Naive thymus-derived CD8-positive, alpha-beta T cell (primary cell): ENCODE measurements around the gene DGAT2L6. TPM values are rescaled to one million over a fixed set of nuclear protein-coding genes. Genes with fewer than 3 reads are reported as not detected.

ENCODE experiments used
- ATAC-seq, 2 donors: fragments of 150-1000 bp; cut with Tn5 transposase in 1 of 2; sonication (Bioruptor Pico), chemical (Tn5 transposase) in 1 of 2; 1 replicate in 1 of 2; 2 replicates in 1 of 2; pipeline ENCODE4 v1.10.0; 2021; ENCODE audit warnings: mild to moderate bottlenecking in 2 of 2, moderate library complexity in 2 of 2
- POLR2A ChIA-PET: fragments of 350-600 bp; sonication (Branson Sonifier 250); formaldehyde crosslinking; loops from one replicate; lab custom pipeline; 2021; ENCODE audit warnings: antibody characterized with exemption; lab: Charles Lee
- DNase-seq, 10 donors: peaks; one replicate each; pipeline versions ENCODE4 v3.0.0 to v3.0.0-alpha.2; 2020 to 2022
- H3K27ac Mint-ChIP-seq, 10 donors: one replicate each; pipeline ENCODE4 v1.8.0; 2020 to 2022; ENCODE audit warnings: mild to moderate bottlenecking in 10 of 10, mixed read lengths in 10 of 10, moderate library complexity in 4 of 10, inconsistent platforms in 1 of 10
- H3K27me3 Mint-ChIP-seq, 5 donors: one replicate each; pipeline ENCODE4 v1.8.0; 2021 to 2022; ENCODE audit warnings: mixed read lengths in 5 of 5
- H3K36me3 Mint-ChIP-seq, 3 donors: one replicate each; pipeline ENCODE4 v1.8.0; 2020 to 2022; ENCODE audit warnings: mixed read lengths in 3 of 3, mild to moderate bottlenecking in 2 of 3, inconsistent platforms in 1 of 3
- H3K4me1 Mint-ChIP-seq, 4 donors: one replicate each; pipeline ENCODE4 v1.8.0; 2021 to 2022; ENCODE audit warnings: mixed read lengths in 4 of 4
- H3K4me3 Mint-ChIP-seq, 10 donors: one replicate each; pipeline ENCODE4 v1.8.0; 2020 to 2022; ENCODE audit warnings: mild to moderate bottlenecking in 10 of 10, mixed read lengths in 10 of 10, moderate library complexity in 6 of 10, inconsistent platforms in 1 of 10
- H3K9me3 Mint-ChIP-seq, 9 donors: one replicate each; pipeline ENCODE4 v1.8.0; 2020 to 2022; ENCODE audit warnings: mixed read lengths in 9 of 9, mild to moderate bottlenecking in 3 of 9, inconsistent platforms in 1 of 9, moderate library complexity in 1 of 9
- polyA plus RNA-seq, 3 donors: library from polyadenylated mRNA; unstranded; fragments of 300-500 nt; fragmentation: Illumina TruSeq; gene quantifications; one replicate each; pipeline ENCODE4 v1.2.3, GENCODE V29; 2021
- total RNA-seq, 8 experiments: library from RNA in 2 of 8; stranded (reverse) in 2 of 8; gene quantifications; one replicate each; pipeline ENCODE4 v1.2.3 and lab custom pipeline; 2021 to 2026

DGAT2L6 gene
- total RNA-seq (not detected), polyA plus RNA-seq (not detected), total RNA-seq (lab: John Stamatoyannopoulos, UW) (0 to 0.13 (median 0) reads per million in 6 experiments)

DNA sequence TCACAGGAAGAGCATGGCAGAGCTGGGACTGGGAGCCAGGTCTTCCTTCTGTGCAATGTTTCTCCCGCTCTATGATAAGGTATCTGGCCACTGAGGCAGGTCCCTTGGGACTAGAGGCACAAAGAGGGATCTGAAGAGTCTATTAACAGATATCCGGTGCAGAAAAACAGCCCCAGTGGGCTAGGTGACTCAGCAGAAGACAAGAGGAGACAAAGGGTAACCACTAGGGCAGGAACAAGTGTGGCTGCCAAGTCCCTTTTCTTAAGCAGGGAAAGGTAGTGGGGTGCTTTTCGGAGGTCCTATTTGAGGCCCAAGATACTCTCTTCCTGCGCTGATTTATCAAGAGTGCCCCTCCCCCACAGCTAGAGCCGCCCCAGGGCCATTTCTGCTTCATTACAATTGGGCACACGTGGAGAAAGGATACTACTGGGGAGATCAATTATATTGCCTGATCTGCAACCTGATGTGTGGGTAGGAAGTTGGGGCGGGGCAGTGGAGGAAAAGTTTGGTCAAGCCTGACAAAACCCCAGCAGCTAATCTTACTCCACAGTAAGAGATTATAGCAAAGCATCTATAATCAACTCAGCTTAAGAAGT, at the start of gene DGAT2L6:
Gene DGAT2L6 (plus strand): TSS at position 546 of the 596 bp plus-strand sequence. CDS start 100 bp downstream, outside the sequence.
- POLR2A ChIA-PET, result interaction anchor here (0.7 kb wide), 1 partner anchor 7 kb away, joined by 3 read pairs; no protein-coding TSS in a partner anchor
- Mint-ChIP-seq H3K9me3 (no peaks in the 10 kb centered on the region), H3K36me3 (no peaks in the 10 kb centered on the region), H3K27me3 (peaks cover 0 to 2% (median 0%) of the 10 kb centered on the region in 5 donors), H3K4me1 (peaks cover 0 to 6% (median under 1%) of the 10 kb centered on the region in 4 donors), H3K27ac (no peak within 1 kb of the TSS), H3K4me3 (no peak within 1 kb of the TSS)
- ATAC-seq (no peak), DNase-seq (no peak)

- POLR2A ChIA-PET, result no interaction called here
These were observed 49.2 kb upstream of the DGAT2L6 start for GRCh38 chrX:70128071-70128470.

DNA sequence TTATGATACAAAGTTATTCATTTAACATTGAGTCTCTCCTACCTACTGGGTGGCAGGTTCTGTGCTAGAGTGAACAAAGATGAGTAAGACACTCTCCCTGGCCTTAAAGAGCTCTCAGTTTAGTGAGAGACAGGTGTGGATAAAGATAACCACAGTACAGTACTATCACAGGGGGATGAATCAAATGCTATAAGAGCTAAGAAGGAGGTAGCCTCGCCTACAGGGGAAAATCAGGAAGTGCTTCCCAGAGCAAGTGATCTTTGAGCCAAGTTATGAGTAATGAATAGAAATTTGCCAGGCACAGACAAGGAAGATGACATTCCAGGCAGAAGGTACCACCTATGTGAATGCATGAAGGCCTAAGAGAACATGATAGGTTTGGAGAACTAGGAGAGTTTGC, 47.5 kb upstream of the DGAT2L6 start:
- DNase-seq, result no peak
- Mint-ChIP-seq H3K4me3 (no peak overlapping the region), H3K27me3 (no peaks in the 10 kb centered on the region), H3K36me3 (no peaks in the 10 kb centered on the region), H3K9me3 (no peaks in the 10 kb centered on the region), H3K4me1 (peaks cover 8 to 35% (median 27%) of the 10 kb centered on the region in 4 donors), H3K27ac (peak overlapping the region in 1 of 10 donors; percentile 11)
- POLR2A ChIA-PET, result no interaction called here
- no peak for ATAC-seq

More at GRCh38 chrX:70128071-70128470, 49.2 kb upstream of the DGAT2L6 start:
- Mint-ChIP-seq H3K4me1 (peaks cover 5 to 24% (median 17%) of the 10 kb centered on the region in 4 donors), H3K27me3 (peaks cover 0 to 3% (median 1%) of the 10 kb centered on the region in 5 donors), H3K4me3 (peak overlapping the region in 1 of 10 donors; percentile 16), H3K36me3 (no peaks in the 10 kb centered on the region), H3K27ac (peak overlapping the region in 3 of 10 donors; percentile 11 to 55 (median 50)), H3K9me3 (peaks cover 0 to 2% (median 0%) of the 10 kb centered on the region in 9 donors)
- DNase-seq, result no peak
- ATAC-seq, result no peak

GRCh38 chrX:70132224-70132623, 45.1 kb upstream of the DGAT2L6 start:
- H3K9me3 Mint-ChIP-seq, result no peaks in the 10 kb centered on the region
- peak overlapping the region; percentile 1 to 99 (median 48) for H3K27ac Mint-ChIP-seq
- DNase-seq (peak in 2 of 10 donors; percentile 10), ATAC-seq (no peak)
- no peaks in the 10 kb centered on the region for H3K27me3 Mint-ChIP-seq
- H3K4me1 Mint-ChIP-seq, result peaks cover 17 to 50% (median 40%) of the 10 kb centered on the region in 4 donors
- peaks cover 0 to 15% (median 0%) of the 10 kb centered on the region in 3 donors for H3K36me3 Mint-ChIP-seq
- POLR2A ChIA-PET, result no interaction called here
- peak overlapping the region; percentile 28 to 99 (median 53) for H3K4me3 Mint-ChIP-seq

DNA sequence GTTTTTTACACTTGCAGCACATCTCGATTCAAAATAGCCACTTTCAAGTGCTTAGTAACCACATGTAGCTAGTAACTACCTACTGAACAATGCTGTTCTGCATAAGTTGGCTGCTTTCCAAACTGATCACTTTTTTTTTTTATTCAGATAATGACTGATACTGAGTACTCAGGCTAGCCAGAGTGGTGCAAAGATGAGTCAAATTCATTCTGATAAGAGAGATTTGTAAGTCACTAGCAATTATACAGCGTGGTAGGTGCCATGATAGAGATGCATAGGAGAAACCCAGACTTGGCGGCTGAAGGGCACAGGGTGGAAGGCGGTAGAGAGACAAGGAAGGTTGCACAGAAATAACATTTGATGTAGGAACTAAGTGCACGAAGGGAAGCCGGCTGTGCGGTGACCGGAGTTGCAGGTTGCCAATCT, 44.4 kb upstream of the DGAT2L6 start:
- ATAC-seq (peak; percentile 13 to 39), DNase-seq (no peak)
- peaks cover 0 to 18% (median 0%) of the 10 kb centered on the region in 3 donors for H3K36me3 Mint-ChIP-seq
- peak overlapping the region; percentile 93 to 99 (median 98) for H3K4me3 Mint-ChIP-seq
- H3K4me1 Mint-ChIP-seq, result peaks cover 19 to 53% (median 43%) of the 10 kb centered on the region in 4 donors
- POLR2A ChIA-PET, result interaction anchor here (1.3 to 1.4 kb wide), 3 partner anchors 301 to 1304 kb away, joined by 4 to 9 read pairs (median 6); partner anchors contain the start of genes EFNB1 and TAF1
- H3K27ac Mint-ChIP-seq, result peak overlapping the region; percentile 95 to 100 (median 98)
- no peaks in the 10 kb centered on the region for H3K27me3 Mint-ChIP-seq
- H3K9me3 Mint-ChIP-seq, result no peaks in the 10 kb centered on the region

DNA sequence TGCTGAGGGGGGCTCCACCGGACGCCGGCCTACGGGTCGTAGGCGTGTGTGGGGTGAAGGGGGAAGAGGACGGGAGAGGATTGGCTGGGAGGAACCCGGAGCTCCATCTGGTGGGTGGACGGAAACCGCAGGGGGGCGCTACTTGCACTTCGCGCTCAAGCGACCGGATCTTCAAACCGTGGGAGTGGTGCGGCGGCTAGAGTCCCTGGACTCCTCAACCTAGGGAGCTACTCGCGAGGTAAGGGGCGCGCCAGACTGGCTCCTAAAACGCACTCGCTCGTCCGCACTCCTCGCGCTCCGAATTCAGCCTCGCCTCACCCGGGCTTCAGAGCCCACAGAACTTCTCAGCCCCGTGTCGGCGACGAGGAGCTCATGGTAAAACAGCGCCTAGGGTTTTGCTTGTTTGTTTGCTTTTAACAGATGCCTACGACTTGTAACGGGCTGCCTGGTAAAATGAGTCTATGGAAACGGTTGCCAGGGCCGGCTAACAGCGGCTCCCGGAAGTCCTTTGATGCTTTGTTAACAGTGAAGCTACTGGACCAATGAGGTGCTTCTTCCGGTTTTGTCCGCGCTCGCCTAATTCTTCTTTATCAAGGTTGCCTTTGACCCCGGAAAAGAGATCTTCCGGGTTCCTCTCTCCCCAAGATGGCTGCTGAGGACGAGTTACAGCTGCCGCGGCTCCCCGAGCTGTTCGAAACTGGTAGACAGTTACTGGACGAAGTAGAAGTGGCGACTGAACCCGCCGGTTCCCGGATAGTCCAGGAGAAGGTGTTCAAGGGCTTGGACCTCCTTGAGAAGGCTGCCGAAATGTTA, 43.8 kb upstream of the DGAT2L6 start, which contains the start of gene IGBP1:
Gene IGBP1 (plus strand): TSS at position 145 of the 813 bp plus-strand sequence. CDS start 501 bp downstream, at position 646.
- POLR2A ChIA-PET, result interaction anchor here (1.0 to 1.4 kb wide), 6 partner anchors 156 to 1305 kb away, joined by 3 to 9 read pairs (median 5); partner anchors contain the start of genes EFNB1, KIF4A, PDZD11 and TAF1
- Mint-ChIP-seq H3K4me3 (peak within 1 kb of the TSS; percentile 93 to 99 (median 98)), H3K27ac (peak within 1 kb of the TSS; percentile 95 to 100 (median 98)), H3K27me3 (no peaks in the 10 kb centered on the region), H3K36me3 (peaks cover 0 to 18% (median 0%) of the 10 kb centered on the region in 3 donors), H3K4me1 (peaks cover 19 to 49% (median 43%) of the 10 kb centered on the region in 4 donors), H3K9me3 (no peaks in the 10 kb centered on the region)
- DNase-seq (peak; percentile 57 to 91 (median 78)), ATAC-seq (peak; percentile 76 to 83)

DNA sequence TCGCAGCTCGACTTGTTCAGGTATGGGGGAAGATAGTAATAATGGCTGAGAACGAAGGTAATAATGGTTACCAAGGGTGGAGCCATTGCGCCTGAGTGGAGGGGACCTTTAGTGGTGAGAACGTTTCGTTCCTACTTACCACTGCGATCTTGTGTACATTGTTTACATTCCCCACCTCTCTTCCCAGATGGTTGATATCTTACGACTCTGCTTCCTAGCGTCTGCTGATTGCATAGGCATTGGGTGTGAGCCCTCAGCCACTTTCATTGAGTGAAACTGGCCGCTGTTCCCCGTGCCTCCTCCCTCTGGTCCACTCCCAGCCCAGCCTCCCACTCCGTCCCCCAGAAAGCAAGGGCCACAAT, 43.2 kb upstream of the DGAT2L6 start:
- ATAC-seq (peak; percentile 15 to 21), DNase-seq (peak in 1 of 10 donors; percentile 7)
- Mint-ChIP-seq H3K4me3 (peak overlapping the region; percentile 93 to 99 (median 98)), H3K27me3 (no peaks in the 10 kb centered on the region), H3K9me3 (no peaks in the 10 kb centered on the region), H3K4me1 (peaks cover 17 to 45% (median 40%) of the 10 kb centered on the region in 4 donors), H3K27ac (peak overlapping the region; percentile 95 to 100 (median 98)), H3K36me3 (peaks cover 0 to 22% (median 0%) of the 10 kb centered on the region in 3 donors)
- POLR2A ChIA-PET, result interaction anchor here (1.0 to 1.4 kb wide), 6 partner anchors 156 to 1305 kb away, joined by 3 to 9 read pairs (median 5); partner anchors contain the start of genes EFNB1, KIF4A, PDZD11 and TAF1

GRCh38 chrX:70138622-70139021, 38.7 kb upstream of the DGAT2L6 start:
- no peak overlapping the region for H3K4me3 Mint-ChIP-seq
- POLR2A ChIA-PET, result interaction anchor here (0.7 kb wide), 1 partner anchor 25 kb away, joined by 5 read pairs; no protein-coding TSS in a partner anchor
- H3K27me3 Mint-ChIP-seq, result no peaks in the 10 kb centered on the region
- no peak overlapping the region for H3K27ac Mint-ChIP-seq
- no peaks in the 10 kb centered on the region for H3K9me3 Mint-ChIP-seq
- DNase-seq (no peak), ATAC-seq (no peak)
- peaks cover 26 to 40% (median 33%) of the 10 kb centered on the region in 4 donors for H3K4me1 Mint-ChIP-seq
- H3K36me3 Mint-ChIP-seq, result peaks cover 0 to 52% (median 0%) of the 10 kb centered on the region in 3 donors

DNA sequence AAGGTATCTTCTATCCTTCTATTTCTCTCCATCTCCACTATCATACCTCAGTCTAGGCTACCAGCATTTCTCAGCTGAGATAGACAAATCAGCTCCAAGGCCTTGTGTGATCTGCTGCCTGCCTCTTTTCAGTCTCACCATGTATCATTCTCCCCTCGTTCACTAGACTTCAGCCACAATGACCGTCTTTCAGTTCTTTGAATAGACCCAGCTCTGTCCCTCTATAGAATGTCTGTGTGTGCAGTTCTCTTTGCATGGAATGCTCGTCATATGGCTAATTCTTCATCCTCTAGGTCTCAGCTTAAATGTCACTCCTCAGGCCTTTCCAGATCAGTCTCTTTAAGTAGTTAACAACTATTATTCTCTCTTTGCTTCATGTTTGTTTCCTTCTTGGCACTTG, 37.5 kb upstream of the DGAT2L6 start:
- no peaks in the 10 kb centered on the region for H3K27me3 Mint-ChIP-seq
- DNase-seq (no peak), ATAC-seq (no peak)
- H3K27ac Mint-ChIP-seq, result peak overlapping the region in 3 of 10 donors; percentile 6 to 39 (median 31)
- H3K9me3 Mint-ChIP-seq, result no peaks in the 10 kb centered on the region
- H3K4me3 Mint-ChIP-seq, result no peak overlapping the region
- POLR2A ChIA-PET, result no interaction called here
- H3K4me1 Mint-ChIP-seq, result peaks cover 20 to 31% (median 26%) of the 10 kb centered on the region in 4 donors
- peaks cover 0 to 52% (median 0%) of the 10 kb centered on the region in 3 donors for H3K36me3 Mint-ChIP-seq

DNA sequence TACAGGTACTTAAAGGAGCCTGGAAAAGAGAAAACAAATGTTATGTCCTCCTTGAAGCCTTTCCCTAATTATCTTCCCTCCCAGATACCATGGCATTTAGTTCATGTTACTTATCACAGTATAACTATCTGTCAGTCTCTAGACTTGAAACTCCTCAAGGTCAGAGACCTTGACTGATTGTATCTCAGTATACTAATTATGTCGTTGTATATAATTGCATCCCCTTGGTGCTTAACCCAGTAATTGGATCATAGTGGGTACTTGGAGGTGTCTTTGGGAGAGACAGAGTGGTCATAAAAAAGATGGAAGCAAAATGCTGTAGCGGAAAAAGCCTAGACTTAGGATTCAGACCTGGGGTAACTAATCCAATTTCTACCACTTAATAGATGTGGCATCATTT, 35.9 kb upstream of the DGAT2L6 start:
- no peak overlapping the region for H3K4me3 Mint-ChIP-seq
- ATAC-seq, result no peak
- no peaks in the 10 kb centered on the region for H3K9me3 Mint-ChIP-seq
- POLR2A ChIA-PET, result no interaction called here
- DNase-seq, result no peak
- peak overlapping the region in 1 of 10 donors; percentile 2 for H3K27ac Mint-ChIP-seq
- peaks cover 0 to 51% (median 0%) of the 10 kb centered on the region in 3 donors for H3K36me3 Mint-ChIP-seq
- no peaks in the 10 kb centered on the region for H3K27me3 Mint-ChIP-seq
- H3K4me1 Mint-ChIP-seq, result peaks cover 9 to 21% (median 20%) of the 10 kb centered on the region in 4 donors

DNA sequence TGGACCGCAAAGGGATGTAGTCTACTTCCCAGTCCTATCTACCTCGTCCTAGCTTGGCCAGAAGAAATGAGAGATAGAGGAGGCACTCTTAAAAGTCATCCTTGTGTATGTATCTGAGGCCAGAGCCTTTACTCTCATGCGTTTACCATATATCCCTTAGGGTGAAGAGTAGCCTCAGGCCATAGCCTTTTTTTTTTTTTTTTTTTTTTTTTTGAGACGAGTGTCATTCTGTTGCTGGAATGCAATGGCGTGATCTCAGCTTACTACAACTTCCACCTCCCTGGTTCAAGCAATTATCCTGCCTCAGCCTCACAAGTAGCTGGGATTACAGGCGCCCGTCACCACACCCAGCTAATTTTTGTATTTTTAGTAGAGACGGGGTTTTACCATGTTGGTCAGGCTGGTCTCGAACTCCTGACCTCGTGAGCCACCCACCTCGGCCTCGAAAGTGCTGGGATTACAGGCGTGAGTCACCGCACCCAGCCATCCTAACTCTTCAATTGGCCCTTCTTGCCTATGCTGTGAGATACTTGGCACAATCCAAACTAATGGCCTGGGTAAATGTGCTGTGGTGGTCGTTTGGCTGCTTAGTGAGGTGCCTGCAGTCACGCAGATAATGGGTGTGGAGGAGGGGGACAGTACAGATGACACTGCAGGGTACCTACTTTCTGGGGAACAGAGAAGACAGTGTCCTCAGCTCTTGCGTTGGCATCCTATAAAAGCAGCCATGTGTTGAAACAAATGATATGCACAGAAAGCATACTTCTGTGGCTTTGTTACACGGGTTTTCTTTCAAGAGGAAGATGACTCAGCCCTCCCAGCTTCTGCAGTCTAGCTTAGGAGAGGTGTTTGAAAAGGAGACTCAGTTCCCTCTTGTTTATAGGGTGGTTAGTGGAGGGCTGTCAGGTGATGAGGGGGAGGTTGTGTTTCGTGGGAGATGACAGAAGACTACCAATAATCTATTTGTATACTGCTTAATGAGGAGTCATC, 10.4 kb upstream of the DGAT2L6 start:
- Mint-ChIP-seq H3K4me1 (peaks cover 0 to 3% (median 0%) of the 10 kb centered on the region in 4 donors), H3K27ac (peak overlapping the region in 4 of 10 donors; percentile 21 to 43 (median 36)), H3K4me3 (no peak overlapping the region), H3K36me3 (peaks cover 0 to 38% (median 4%) of the 10 kb centered on the region in 3 donors), H3K27me3 (no peaks in the 10 kb centered on the region), H3K9me3 (no peaks in the 10 kb centered on the region)
- POLR2A ChIA-PET, result interaction anchor here (0.7 kb wide), 1 partner anchor 29 kb away, joined by 5 read pairs; no protein-coding TSS in a partner anchor
- DNase-seq, result no peak
- ATAC-seq, result no peak
